A673 (cell line): ENCODE data around the gene CCDC15. TPM values are rescaled to one million over a fixed set of nuclear protein-coding genes. Genes with fewer than 3 reads are reported as not detected.

Experiments used
- BruUV-seq: library from RNA; stranded (reverse); fragments of 400-500 nt; replicated peaks from 2 replicates; lab custom pipeline; 2021; lab: Mats Ljungman, UMichigan
- CTCF ChIA-PET: fragments of 300-600 bp; sonication (Branson Sonifier 250); formaldehyde crosslinking; loops from one replicate; lab custom pipeline; 2022; ENCODE audit warnings: antibody characterized with exemption; lab: Charles Lee
- POLR2A ChIA-PET: fragments of 300-600 bp; sonication (Branson Sonifier 250); formaldehyde crosslinking; loops from one replicate; lab custom pipeline; 2022; ENCODE audit warnings: antibody characterized with exemption; ENCODE audit not compliant: low non-redundant PET; lab: Charles Lee
- DNase-seq: peaks from one replicate; pipeline ENCODE4 v3.0.0-alpha.2; 2015; ENCODE audit warnings: low spot score
- H3K27ac ChIP-seq: fragments of 200-600 bp; sonication (generic); 2 replicates; pipeline ENCODE4 v1.5.1; 2016; ENCODE audit warnings: mixed run types, low read depth, mild to moderate bottlenecking, mixed read lengths, antibody characterized with exemption, low read length; ENCODE audit not compliant: poor library complexity, severe bottlenecking
- H3K27me3 ChIP-seq: fragments of 200-600 bp; sonication (generic); replicated peaks from 2 replicates; pipeline ENCODE4 v1.6.1; 2017; ENCODE audit warnings: mixed run types, low read depth, mild to moderate bottlenecking, mixed read lengths, antibody characterized with exemption, low read length; ENCODE audit not compliant: insufficient read depth, poor library complexity
- H3K36me3 ChIP-seq: fragments of 200-600 bp; sonication (generic); 2 replicates; pipeline ENCODE4 v1.6.1; 2016; ENCODE audit warnings: mixed run types, mild to moderate bottlenecking, mixed read lengths, antibody characterized with exemption, low read length; ENCODE audit not compliant: insufficient read depth, poor library complexity, severe bottlenecking
- H3K4me1 ChIP-seq: fragments of 200-600 bp; sonication (generic); 2 replicates; pipeline ENCODE4 v1.6.1; 2017; ENCODE audit warnings: mixed run types, mild to moderate bottlenecking, mixed read lengths, antibody characterized with exemption, low read length; ENCODE audit not compliant: insufficient read depth, poor library complexity, severe bottlenecking
- H3K4me3 ChIP-seq: fragments of 200-600 bp; sonication (generic); 2 replicates; pipeline ENCODE4 v1.5.1; 2016; ENCODE audit warnings: low read depth, mixed run types, mild to moderate bottlenecking, mixed read lengths, low read length; ENCODE audit not compliant: poor library complexity, severe bottlenecking
- H3K9me3 ChIP-seq: fragments of 200-600 bp; sonication (generic); 2 replicates; pipeline ENCODE4 v1.6.1; 2016; ENCODE audit warnings: mixed run types, low read depth, mild to moderate bottlenecking, mixed read lengths, antibody characterized with exemption, low read length; ENCODE audit not compliant: poor library complexity, severe bottlenecking
- EZH2 ChIP-seq: fragments of 200-600 bp; sonication (generic); IDR thresholded peaks from 2 replicates; pipeline ENCODE4 v1.6.1; 2017; ENCODE audit warnings: borderline replicate concordance, low read depth, mild to moderate bottlenecking, mixed read lengths, antibody characterized with exemption, low read length; ENCODE audit not compliant: poor library complexity, severe bottlenecking
- intact Hi-C: fragments of 100-400 bp; cut with micrococcal nuclease; formaldehyde crosslinking; loops from one replicate; pipeline ENCODE4 v1.10.0; 2022; ENCODE audit not compliant: unreplicated experiment
- total RNA-seq: library from RNA; stranded (reverse); gene quantifications from 2 replicates; pipeline ENCODE4 v1.2.3, GENCODE V29; 2021
- TF ChIP-seq, protein P1 (sequence below): fragments of 300-800, 200-600 bp; sonication (generic); conservative IDR thresholded peaks from 2 replicates; pipeline ENCODE4 v1.5.1; 2017; ENCODE audit warnings: low read depth, mild to moderate bottlenecking, antibody characterized with exemption, low read length, moderate library complexity, mixed read lengths

Gene CCDC15
- total RNA-seq, 1 experiment from 2014 or later: 5.4 TPM

DNA sequence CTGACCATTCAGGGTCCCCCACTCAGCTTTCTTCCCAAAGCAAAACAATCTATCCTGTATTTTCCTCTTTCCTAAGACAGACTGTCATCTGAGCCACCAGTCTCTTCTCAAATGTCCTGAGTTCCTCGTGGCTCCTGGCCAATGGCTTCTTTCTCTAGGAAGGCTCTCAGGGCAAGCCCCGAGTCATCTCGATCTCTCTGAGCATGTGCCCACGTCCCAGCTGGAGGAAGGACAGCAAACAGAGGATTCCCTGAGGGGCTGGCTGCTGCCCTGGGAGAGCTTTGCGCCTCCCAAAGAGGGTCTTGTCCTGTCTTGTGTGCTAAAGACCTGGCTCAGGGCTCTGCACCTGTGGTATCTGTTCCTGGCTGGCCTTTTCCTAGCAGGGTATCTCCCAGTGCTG lies 117.4 kb downstream of the CCDC15 start:
- CTCF ChIA-PET: no interaction called here
- Histone ChIP-seq H3K27ac (no peak overlapping the region), H3K27me3 (peaks cover under 1% of the 10 kb centered on the region), H3K4me1 (no peaks in the 10 kb centered on the region), H3K36me3 (no peaks in the 10 kb centered on the region), H3K9me3 (no peaks in the 10 kb centered on the region), H3K4me3 (no peak overlapping the region)
- no TSS peak for BruUV-seq
- intact Hi-C loops: no loop called here
- TF ChIP-seq, protein P1, sequence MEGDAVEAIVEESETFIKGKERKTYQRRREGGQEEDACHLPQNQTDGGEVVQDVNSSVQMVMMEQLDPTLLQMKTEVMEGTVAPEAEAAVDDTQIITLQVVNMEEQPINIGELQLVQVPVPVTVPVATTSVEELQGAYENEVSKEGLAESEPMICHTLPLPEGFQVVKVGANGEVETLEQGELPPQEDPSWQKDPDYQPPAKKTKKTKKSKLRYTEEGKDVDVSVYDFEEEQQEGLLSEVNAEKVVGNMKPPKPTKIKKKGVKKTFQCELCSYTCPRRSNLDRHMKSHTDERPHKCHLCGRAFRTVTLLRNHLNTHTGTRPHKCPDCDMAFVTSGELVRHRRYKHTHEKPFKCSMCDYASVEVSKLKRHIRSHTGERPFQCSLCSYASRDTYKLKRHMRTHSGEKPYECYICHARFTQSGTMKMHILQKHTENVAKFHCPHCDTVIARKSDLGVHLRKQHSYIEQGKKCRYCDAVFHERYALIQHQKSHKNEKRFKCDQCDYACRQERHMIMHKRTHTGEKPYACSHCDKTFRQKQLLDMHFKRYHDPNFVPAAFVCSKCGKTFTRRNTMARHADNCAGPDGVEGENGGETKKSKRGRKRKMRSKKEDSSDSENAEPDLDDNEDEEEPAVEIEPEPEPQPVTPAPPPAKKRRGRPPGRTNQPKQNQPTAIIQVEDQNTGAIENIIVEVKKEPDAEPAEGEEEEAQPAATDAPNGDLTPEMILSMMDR: no peak
- no peak for TF ChIP-seq EZH2
- DNase-seq: no peak
- POLR2A ChIA-PET: no interaction called here

DNA sequence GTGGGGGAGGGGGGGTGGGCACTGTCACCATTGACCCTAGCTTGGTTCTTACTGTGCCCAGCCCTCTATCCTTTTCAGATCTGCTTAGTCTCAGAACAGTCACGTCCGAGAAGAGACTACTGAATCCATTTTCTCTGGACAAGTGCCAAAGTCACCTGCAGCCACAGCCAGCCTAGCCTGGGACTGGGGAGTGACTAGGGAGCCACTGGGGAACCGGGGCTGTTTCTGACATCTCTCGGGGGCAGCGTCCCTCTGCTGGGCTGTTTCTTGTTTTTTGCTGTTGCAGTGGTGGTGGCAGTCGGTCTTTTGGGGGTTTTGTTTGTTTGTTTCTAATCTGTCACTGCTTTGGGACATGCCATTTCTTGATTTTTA lies 117.8 kb downstream of the CCDC15 start:
- BruUV-seq: no TSS peak
- Histone ChIP-seq H3K4me3 (no peak overlapping the region), H3K9me3 (no peaks in the 10 kb centered on the region), H3K27ac (no peak overlapping the region), H3K36me3 (no peaks in the 10 kb centered on the region), H3K27me3 (no peaks in the 10 kb centered on the region), H3K4me1 (no peaks in the 10 kb centered on the region)
- TF ChIP-seq EZH2: no peak
- TF ChIP-seq, protein P1: no peak
- DNase-seq: no peak
- CTCF ChIA-PET: no interaction called here
- intact Hi-C loops: no loop called here
- POLR2A ChIA-PET: no interaction called here

DNA sequence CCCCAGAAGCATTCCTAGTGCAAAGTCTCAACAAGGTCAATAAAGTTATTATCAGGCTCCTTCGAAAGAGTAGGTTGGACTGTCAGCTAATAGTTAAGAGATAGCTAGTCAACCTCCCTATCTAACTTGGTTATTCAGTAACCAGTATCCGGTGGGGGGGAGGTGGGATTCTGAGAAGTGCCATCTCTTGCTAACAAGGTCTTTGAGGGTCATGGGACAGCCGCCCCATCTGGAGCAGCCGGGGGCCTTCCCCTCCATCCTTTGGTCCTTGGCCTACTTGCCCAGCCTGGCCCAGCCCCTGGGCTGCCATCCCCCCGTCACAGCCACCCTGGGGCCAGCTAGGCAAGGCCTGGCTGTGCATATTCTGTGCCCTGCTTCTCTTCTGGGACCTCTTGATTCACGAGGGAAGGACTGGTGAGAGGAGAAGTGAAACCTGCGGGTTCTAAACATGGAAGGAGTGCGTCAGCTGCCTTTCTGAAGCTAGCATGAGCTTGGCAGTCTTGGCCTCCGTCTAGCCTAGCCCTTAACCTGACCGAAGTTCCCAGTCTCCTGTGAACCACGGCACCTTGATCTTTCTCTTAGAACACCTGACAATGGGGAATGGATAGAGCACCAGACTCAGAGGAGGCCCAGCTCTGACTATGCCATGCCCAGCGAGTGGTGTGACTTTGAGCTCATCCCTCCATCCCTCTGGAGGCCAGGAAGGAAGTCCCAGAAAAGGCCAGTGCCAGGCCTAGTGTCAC lies 118.4 kb downstream of the CCDC15 start:
- BruUV-seq: no TSS peak
- CTCF ChIA-PET: no interaction called here

More for the DNA sequence above, 118.4 kb downstream of the CCDC15 start:
- DNase-seq: no peak
- H3K9me3 ChIP-seq: no peaks in the 10 kb centered on the region
- POLR2A ChIA-PET: no interaction called here
- intact Hi-C loops: no loop called here
- H3K27me3 ChIP-seq: no peaks in the 10 kb centered on the region
- no peaks in the 10 kb centered on the region for H3K36me3 ChIP-seq
- no peak overlapping the region for H3K4me3 ChIP-seq
- H3K27ac ChIP-seq: no peak overlapping the region
- no peak for TF ChIP-seq EZH2
- TF ChIP-seq, protein P1: no peak
- H3K4me1 ChIP-seq: no peaks in the 10 kb centered on the region
